B cell (primary cell): ENCODE results near the gene ELF4.

Experiments
- CTCF ChIP-seq: fragments of 200-600 bp; IDR thresholded peaks from one replicate; pipeline ENCODE4 v1.8.0; 2022; ENCODE audit warnings: antibody characterized with exemption, mild to moderate bottlenecking
- EZH2 ChIP-seq: IDR thresholded peaks from 2 replicates; pipeline ENCODE4 v1.6.1; 2012; ENCODE audit warnings: borderline replicate concordance, low read depth, mild to moderate bottlenecking, moderate library complexity, low read length; ENCODE audit not compliant: insufficient read depth, poor library complexity, severe bottlenecking

GRCh38 chrX:130118441-130119311, 8.4 kb upstream of the ELF4 start:
- TF ChIP-seq CTCF (no peak), EZH2 (no peak)
